Chondrocyte (in vitro differentiated cells): Measurements from ENCODE around the gene GLE1. TPM values are rescaled to one million over a fixed set of nuclear protein-coding genes. Genes with fewer than 3 reads are reported as not detected.
A peak's percentile ranks its signal among the peaks of the same experiment; 100 is the strongest.

Experiments
- DNase-seq: peaks from one replicate; pipeline ENCODE4 v3.0.0; 2021; ENCODE audit warnings: mixed read lengths, low spot score
- H3K27ac Mint-ChIP-seq: one replicate; pipeline ENCODE4 v1.8.0; 2021; ENCODE audit warnings: mild to moderate bottlenecking, moderate library complexity, mixed read lengths; ENCODE audit not compliant: unreplicated experiment
- H3K27me3 Mint-ChIP-seq: 2 replicates; pipeline ENCODE4 v1.8.0; 2021; ENCODE audit warnings: low read depth, mixed read lengths
- H3K36me3 Mint-ChIP-seq: 2 replicates; pipeline ENCODE4 v1.8.0; 2021; ENCODE audit warnings: low read depth, mixed read lengths
- H3K4me1 Mint-ChIP-seq: 2 replicates; pipeline ENCODE4 v1.8.0; 2021; ENCODE audit warnings: low read depth, mild to moderate bottlenecking, mixed read lengths
- H3K4me3 Mint-ChIP-seq: one replicate; pipeline ENCODE4 v1.8.0; 2021; ENCODE audit warnings: mild to moderate bottlenecking, moderate library complexity, mixed read lengths; ENCODE audit not compliant: unreplicated experiment
- H3K9me3 Mint-ChIP-seq: 2 replicates; pipeline ENCODE4 v1.8.0; 2021; ENCODE audit warnings: low read depth, mixed read lengths
- total RNA-seq: library from RNA; stranded (reverse); gene quantifications from 3 replicates; pipeline ENCODE4 v1.2.1, GENCODE V29; 2021
- TF ChIP-seq, protein P1 (sequence below): fragments of 200-600 bp; sonication (generic); IDR thresholded peaks from 2 replicates; pipeline ENCODE4 v1.5.0; 2021; ENCODE audit warnings: antibody characterized with exemption, mild to moderate bottlenecking, moderate library complexity

GLE1 gene
- total RNA-seq, 1 donor from 2014 or later = 12.3 TPM

DNA sequence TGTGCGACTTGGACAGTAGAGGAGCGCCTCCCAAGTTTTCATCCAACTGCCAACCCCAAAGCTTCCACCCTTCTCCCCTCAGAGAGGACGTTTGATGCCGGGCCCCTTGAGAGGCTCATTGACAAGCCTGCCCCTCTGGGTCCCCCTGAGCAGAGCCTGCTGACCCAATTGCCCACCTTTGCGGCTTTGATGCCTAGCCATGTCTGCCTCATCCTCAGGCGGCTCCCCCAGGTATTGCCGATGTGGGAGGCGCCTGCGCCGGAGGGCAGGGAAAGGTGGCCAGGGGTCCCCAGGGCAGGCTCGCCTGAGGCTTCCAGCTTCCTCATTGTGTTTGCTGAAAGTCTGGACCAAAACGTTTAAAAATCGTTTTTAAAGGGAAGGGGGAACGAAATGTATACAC, 47.3 kb upstream of the GLE1 start:
- Mint-ChIP-seq H3K4me3 (peak overlapping the region; percentile 91), H3K9me3 (no peaks in the 10 kb centered on the region), H3K27ac (no peak overlapping the region), H3K27me3 (no peaks in the 10 kb centered on the region), H3K4me1 (peaks cover 18% of the 10 kb centered on the region), H3K36me3 (peaks cover 5% of the 10 kb centered on the region)
- DNase-seq = no peak
- TF ChIP-seq, protein P1, sequence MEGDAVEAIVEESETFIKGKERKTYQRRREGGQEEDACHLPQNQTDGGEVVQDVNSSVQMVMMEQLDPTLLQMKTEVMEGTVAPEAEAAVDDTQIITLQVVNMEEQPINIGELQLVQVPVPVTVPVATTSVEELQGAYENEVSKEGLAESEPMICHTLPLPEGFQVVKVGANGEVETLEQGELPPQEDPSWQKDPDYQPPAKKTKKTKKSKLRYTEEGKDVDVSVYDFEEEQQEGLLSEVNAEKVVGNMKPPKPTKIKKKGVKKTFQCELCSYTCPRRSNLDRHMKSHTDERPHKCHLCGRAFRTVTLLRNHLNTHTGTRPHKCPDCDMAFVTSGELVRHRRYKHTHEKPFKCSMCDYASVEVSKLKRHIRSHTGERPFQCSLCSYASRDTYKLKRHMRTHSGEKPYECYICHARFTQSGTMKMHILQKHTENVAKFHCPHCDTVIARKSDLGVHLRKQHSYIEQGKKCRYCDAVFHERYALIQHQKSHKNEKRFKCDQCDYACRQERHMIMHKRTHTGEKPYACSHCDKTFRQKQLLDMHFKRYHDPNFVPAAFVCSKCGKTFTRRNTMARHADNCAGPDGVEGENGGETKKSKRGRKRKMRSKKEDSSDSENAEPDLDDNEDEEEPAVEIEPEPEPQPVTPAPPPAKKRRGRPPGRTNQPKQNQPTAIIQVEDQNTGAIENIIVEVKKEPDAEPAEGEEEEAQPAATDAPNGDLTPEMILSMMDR = no peak

DNA sequence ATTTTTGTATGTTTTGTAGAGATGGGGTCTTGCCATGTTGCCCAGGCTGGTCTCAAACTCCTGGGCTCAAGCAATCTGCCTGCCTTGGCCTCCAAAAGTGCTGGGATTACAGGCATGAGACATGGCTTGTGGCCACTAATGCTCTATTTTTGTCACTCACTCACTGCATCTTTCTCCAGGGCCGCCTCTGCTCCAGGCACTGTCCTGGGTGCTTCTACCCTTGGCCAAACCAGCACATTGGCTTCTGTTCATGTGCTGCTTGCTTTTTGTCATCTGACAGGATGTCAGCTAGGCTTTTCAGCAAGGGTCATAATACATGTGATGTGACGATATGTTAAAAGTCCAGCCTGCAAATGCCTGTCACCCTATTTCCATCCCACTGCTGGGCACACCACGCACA, 45.5 kb upstream of the GLE1 start:
- Mint-ChIP-seq H3K9me3 (no peaks in the 10 kb centered on the region), H3K4me1 (peaks cover 18% of the 10 kb centered on the region), H3K4me3 (no peak overlapping the region), H3K36me3 (peaks cover 9% of the 10 kb centered on the region), H3K27me3 (no peaks in the 10 kb centered on the region), H3K27ac (no peak overlapping the region)
- no peak for DNase-seq
- TF ChIP-seq, protein P1 = no peak

DNA sequence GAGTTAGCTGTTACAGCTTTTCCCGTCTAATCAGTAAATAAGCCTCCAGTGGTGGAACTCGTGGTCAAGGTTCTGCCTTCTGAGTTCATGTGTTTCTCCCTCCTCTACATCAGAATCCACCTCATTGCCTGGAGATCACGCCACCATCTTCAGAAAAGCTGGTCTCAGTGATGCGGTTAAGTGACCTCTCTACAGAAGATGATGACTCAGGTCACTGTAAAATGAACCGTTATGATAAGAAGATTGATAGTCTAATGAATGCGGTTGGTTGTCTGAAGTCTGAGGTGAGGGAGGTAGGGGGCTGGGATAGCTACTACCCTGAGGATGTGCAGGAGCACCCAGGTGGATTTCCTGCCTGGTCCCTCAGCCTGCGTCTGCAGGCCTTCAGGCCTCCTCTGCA, 35.4 kb upstream of the GLE1 start:
- no peaks in the 10 kb centered on the region for H3K27me3 Mint-ChIP-seq
- no peaks in the 10 kb centered on the region for H3K9me3 Mint-ChIP-seq
- H3K36me3 Mint-ChIP-seq = peaks cover 13% of the 10 kb centered on the region
- TF ChIP-seq, protein P1 = no peak
- H3K4me3 Mint-ChIP-seq = no peak overlapping the region
- no peak for DNase-seq
- H3K4me1 Mint-ChIP-seq = peaks cover 3% of the 10 kb centered on the region
- no peak overlapping the region for H3K27ac Mint-ChIP-seq

DNA sequence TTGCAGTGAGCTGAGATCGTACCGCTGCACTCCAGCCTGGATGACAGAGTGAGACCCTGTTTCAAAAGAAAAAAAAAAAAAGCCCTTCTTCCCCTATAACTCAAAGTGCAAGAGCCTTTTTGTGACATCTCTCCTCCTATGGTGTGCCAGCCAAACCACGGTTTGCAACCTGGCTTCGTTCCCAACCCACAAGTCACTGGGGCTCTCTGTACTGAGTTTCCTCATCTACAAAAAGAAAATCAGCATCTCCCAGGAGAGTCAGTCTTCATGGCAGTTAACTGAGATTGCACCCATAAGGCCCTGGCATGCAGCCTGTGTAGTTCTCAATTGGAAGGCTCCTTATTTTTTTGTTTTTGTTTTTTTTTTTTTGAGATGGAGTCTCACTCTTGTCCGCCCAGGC, 34.0 kb upstream of the GLE1 start:
- no peak for DNase-seq
- Mint-ChIP-seq H3K9me3 (no peaks in the 10 kb centered on the region), H3K27ac (no peak overlapping the region), H3K27me3 (no peaks in the 10 kb centered on the region), H3K36me3 (peaks cover 13% of the 10 kb centered on the region), H3K4me3 (no peak overlapping the region), H3K4me1 (peaks cover 3% of the 10 kb centered on the region)
- TF ChIP-seq, protein P1 = no peak

DNA sequence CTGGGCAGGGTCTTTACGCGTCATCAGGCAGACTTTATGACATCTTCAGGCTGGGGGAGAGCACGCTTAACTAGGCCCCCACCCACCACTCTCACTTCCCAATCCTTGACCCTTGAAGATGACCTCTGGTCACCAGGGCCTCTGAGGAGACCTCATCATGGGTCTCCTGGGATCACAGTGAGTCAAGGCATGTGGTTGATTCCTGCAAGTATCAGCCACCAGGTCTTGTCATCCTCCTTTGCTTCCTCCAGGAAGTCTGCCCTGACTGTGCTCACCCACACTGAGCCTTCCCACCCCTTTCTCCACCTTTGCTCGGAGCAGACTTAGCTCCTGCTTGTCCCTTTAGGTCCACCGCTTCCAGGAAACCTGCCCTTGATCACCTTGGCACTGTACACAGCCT, 31.4 kb upstream of the GLE1 start:
- H3K4me1 Mint-ChIP-seq = peaks cover 3% of the 10 kb centered on the region
- H3K27ac Mint-ChIP-seq = no peak overlapping the region
- H3K9me3 Mint-ChIP-seq = no peaks in the 10 kb centered on the region
- peaks cover 21% of the 10 kb centered on the region for H3K36me3 Mint-ChIP-seq
- H3K4me3 Mint-ChIP-seq = no peak overlapping the region
- no peaks in the 10 kb centered on the region for H3K27me3 Mint-ChIP-seq
- TF ChIP-seq, protein P1 = no peak
- DNase-seq = no peak
